HEK293 (cell line): ENCODE results near the gene SART1.

ENCODE experiments used
- CTCF ChIA-PET: fragments of 350-600 bp; formaldehyde crosslinking; extraction: SDS; loops from one replicate; lab custom pipeline; 2021; ENCODE audit warnings: antibody characterized with exemption; lab: Yijun Ruan, JAX
- POLR2A ChIA-PET: fragments of 300-600 bp; formaldehyde crosslinking; extraction: SDS; loops from one replicate; lab custom pipeline; 2020; ENCODE audit warnings: antibody characterized with exemption, inconsistent platforms; lab: Yijun Ruan, JAX
- H3K27ac ChIP-seq: fragments of 200-500 bp; sonication (Bioruptor generic); 2 replicates; pipeline ENCODE4 v1.5.1; 2014; ENCODE audit warnings: low read depth, low read length, control low read depth, inconsistent platforms; ENCODE audit errors: extremely low read depth
- H3K36me3 ChIP-seq, 2 experiments: fragments of 200-500 bp in 1 of 2; sonication (Bioruptor generic) in 1 of 2; 1 replicate in 1 of 2; 2 replicates in 1 of 2; pipeline ENCODE4 v1.5.1; 2014 to 2017; ENCODE audit warnings: inconsistent platforms in 2 of 2, low read length in 2 of 2; ENCODE audit not compliant: control insufficient read depth in 2 of 2, insufficient read depth in 1 of 2
- H3K4me1 ChIP-seq: fragments of 200-500 bp; sonication (Bioruptor generic); 2 replicates; pipeline ENCODE4 v1.5.1; 2014; ENCODE audit warnings: mild to moderate bottlenecking, low read length, inconsistent platforms; ENCODE audit not compliant: control insufficient read depth, insufficient read depth
- H3K4me3 ChIP-seq: 2 replicates; pipeline ENCODE4 v1.5.1; 2011; ENCODE audit warnings: low read depth, mild to moderate bottlenecking, control low read depth, low read length, moderate library complexity
- H3K9me3 ChIP-seq: fragments of 200-500 bp; sonication (Bioruptor generic); 2 replicates; pipeline ENCODE4 v1.5.1; 2014; ENCODE audit warnings: low read depth, low read length, inconsistent platforms; ENCODE audit not compliant: control insufficient read depth, insufficient read depth
- GLIS1 ChIP-seq: fragments of 450-650 bp; formaldehyde crosslinking; IDR thresholded peaks from 2 replicates; pipeline ENCODE4 v1.5.1; 2016; ENCODE audit warnings: missing biosample characterization, missing genetic modification characterization
- KLF16 ChIP-seq: fragments of 450-650 bp; formaldehyde crosslinking; IDR thresholded peaks from 2 replicates; pipeline ENCODE4 v1.5.1; 2017; ENCODE audit warnings: missing biosample characterization, missing genetic modification characterization
- KLF8 ChIP-seq: fragments of 450-650 bp; formaldehyde crosslinking; IDR thresholded peaks from 2 replicates; pipeline ENCODE4 v1.5.1; 2016; ENCODE audit warnings: missing biosample characterization, missing genetic modification characterization
- ZBTB17 ChIP-seq: fragments of 450-650 bp; formaldehyde crosslinking; IDR thresholded peaks from 2 replicates; pipeline ENCODE4 v1.5.1; 2016; ENCODE audit warnings: missing biosample characterization, missing genetic modification characterization
- ZIC2 ChIP-seq: fragments of 450-650 bp; formaldehyde crosslinking; IDR thresholded peaks from 2 replicates; pipeline ENCODE4 v1.5.1; 2016; ENCODE audit warnings: missing biosample characterization, missing genetic modification characterization
- ZNF121 ChIP-seq: fragments of 450-650 bp; formaldehyde crosslinking; IDR thresholded peaks from 2 replicates; pipeline ENCODE4 v1.5.1; 2016; ENCODE audit warnings: missing biosample characterization, missing genetic modification characterization
- ZNF175 ChIP-seq: fragments of 450-650 bp; formaldehyde crosslinking; IDR thresholded peaks from 2 replicates; pipeline ENCODE4 v1.5.1; 2016; ENCODE audit warnings: missing biosample characterization, missing genetic modification characterization
- ZNF202 ChIP-seq: fragments of 450-650 bp; formaldehyde crosslinking; IDR thresholded peaks from 2 replicates; pipeline ENCODE4 v1.5.1; 2016; ENCODE audit warnings: missing biosample characterization, missing genetic modification characterization, borderline replicate concordance
- ZNF488 ChIP-seq: fragments of 450-650 bp; formaldehyde crosslinking; IDR thresholded peaks from 2 replicates; pipeline ENCODE4 v1.5.1; 2016; ENCODE audit warnings: missing biosample characterization, missing genetic modification characterization
- ZNF549 ChIP-seq: fragments of 450-650 bp; IDR thresholded peaks from 2 replicates; pipeline ENCODE4 v1.5.1; 2018; ENCODE audit warnings: missing biosample characterization, missing genetic modification characterization, mild to moderate bottlenecking, inconsistent platforms, moderate library complexity
- ZNF571 ChIP-seq: fragments of 450-650 bp; formaldehyde crosslinking; IDR thresholded peaks from 2 replicates; pipeline ENCODE4 v1.5.0; 2017; ENCODE audit warnings: missing biosample characterization, missing genetic modification characterization
- ZNF677 ChIP-seq: fragments of 450-650 bp; IDR thresholded peaks from 2 replicates; pipeline ENCODE4 v1.5.0; 2018; ENCODE audit warnings: missing biosample characterization, mild to moderate bottlenecking, missing genetic modification characterization, moderate library complexity

The SART1 gene

DNA sequence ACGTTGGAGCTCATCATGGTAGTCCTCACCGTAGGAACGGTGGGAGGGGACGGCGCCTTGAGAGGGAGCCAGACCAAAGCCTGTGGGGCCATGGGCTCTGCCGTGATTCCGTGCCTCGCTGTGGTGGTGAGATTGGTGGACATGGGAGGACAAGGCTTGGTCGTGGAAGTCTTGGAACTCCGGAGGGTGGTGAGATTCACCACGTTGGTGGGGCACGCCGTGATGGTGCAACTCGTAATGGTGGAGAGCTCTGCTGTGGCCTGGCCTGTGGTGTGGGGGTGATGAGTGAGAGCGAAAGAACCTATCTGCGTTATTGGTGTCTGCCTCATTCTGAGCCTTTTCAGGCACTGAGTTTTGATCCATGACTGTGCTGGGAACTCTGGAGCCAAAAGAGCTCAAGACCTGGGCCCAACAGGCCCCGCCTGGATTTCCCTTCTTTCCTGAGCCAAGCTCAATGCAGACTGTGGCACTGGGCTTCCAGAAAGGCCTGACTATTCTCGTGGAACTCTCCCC is 64.5 kb downstream of the SART1 start, which contains the start of gene CATSPER1:
TSS of gene CATSPER1 (minus strand) at position 463 of the 513 bp plus-strand sequence. CDS start at position 363, 100 bp downstream.
- no peaks in the 10 kb centered on the region for H3K4me1 ChIP-seq
- H3K4me3 ChIP-seq: no peak within 1 kb of the TSS
- no peak within 1 kb of the TSS for H3K27ac ChIP-seq
- CTCF ChIA-PET: interaction anchor here (0.5 to 3.0 kb wide), 7 partner anchors 16 to 138 kb away, joined by 3 to 14 read pairs (median 3); partner anchors contain the start of gene FIBP
- POLR2A ChIA-PET: no interaction called here
- no peaks in the 10 kb centered on the region for H3K9me3 ChIP-seq
- no peaks in the 10 kb centered on the region for H3K36me3 ChIP-seq
- TF ChIP-seq ZIC2 (tag by site-specific recombination) (no peak), GLIS1 (tag by site-specific recombination) (no peak), ZNF175 (tag by site-specific recombination) (no peak), KLF16 (no peak), ZNF677 (no peak), ZBTB17 (tag by site-specific recombination) (no peak), ZNF488 (tag by site-specific recombination) (no peak), KLF8 (no peak), ZNF549 (no peak), ZNF202 (no peak), ZNF121 (tag by site-specific recombination) (no peak), ZNF571 (tag by site-specific recombination) (no peak)
- TF ChIP-seq, all 188 proteins: peak for 0
